HFFc6 (cell line): Measurements from ENCODE around the gene GLIS1. TPM values are rescaled to one million over a fixed set of nuclear protein-coding genes. Genes with fewer than 3 reads are reported as not detected.

Source experiments
- DNase-seq: peaks from one replicate; pipeline ENCODE4 v3.0.0-alpha.2; 2018
- H3K27ac Mint-ChIP-seq: 2 replicates; pipeline ENCODE4 v1.8.0; 2020; ENCODE audit warnings: mild to moderate bottlenecking, mixed read lengths
- H3K27me3 Mint-ChIP-seq: 2 replicates; pipeline ENCODE4 v1.8.0; 2021; ENCODE audit warnings: mild to moderate bottlenecking, moderate library complexity, mixed read lengths; ENCODE audit not compliant: insufficient read depth
- H3K36me3 Mint-ChIP-seq: 2 replicates; pipeline ENCODE4 v1.8.0; 2021; ENCODE audit warnings: low read depth, mixed read lengths
- H3K4me1 Mint-ChIP-seq: 2 replicates; pipeline ENCODE4 v1.8.0; 2020; ENCODE audit warnings: low read depth, mixed read lengths
- H3K4me3 Mint-ChIP-seq: 2 replicates; pipeline ENCODE4 v1.8.0; 2020; ENCODE audit warnings: mild to moderate bottlenecking, moderate library complexity, mixed read lengths
- H3K9me3 Mint-ChIP-seq: 2 replicates; pipeline ENCODE4 v1.8.0; 2020; ENCODE audit warnings: mild to moderate bottlenecking, mixed read lengths
- total RNA-seq, 6 experiments: library from RNA; stranded (reverse); fragmentation: NEBNext Ultra II Directional; extraction: Animal tissue kit (Norgen Biotek cat#: 25700); gene quantifications; 2 replicates in 1 of 6; 3 replicates in 5 of 6; pipeline ENCODE4 v1.2.3, GENCODE V29; 2021
- TF ChIP-seq, protein P1 (sequence below): fragments of 200-600 bp; sonication (generic); IDR thresholded peaks from 2 replicates; pipeline ENCODE4 v1.5.0; 2021; ENCODE audit warnings: antibody characterized with exemption, mild to moderate bottlenecking

GLIS1 gene
- total RNA-seq, 6 experiments from 2014 or later, result 1.1 to 1.9 (median 1.2) TPM

GRCh38 chr1:53532912-53533311 lies 206.1 kb downstream of the GLIS1 start:
- H3K36me3 Mint-ChIP-seq, result no peaks in the 10 kb centered on the region
- H3K27me3 Mint-ChIP-seq, result peaks cover 20% of the 10 kb centered on the region
- peaks cover 27% of the 10 kb centered on the region for H3K4me1 Mint-ChIP-seq
- TF ChIP-seq, protein P1, sequence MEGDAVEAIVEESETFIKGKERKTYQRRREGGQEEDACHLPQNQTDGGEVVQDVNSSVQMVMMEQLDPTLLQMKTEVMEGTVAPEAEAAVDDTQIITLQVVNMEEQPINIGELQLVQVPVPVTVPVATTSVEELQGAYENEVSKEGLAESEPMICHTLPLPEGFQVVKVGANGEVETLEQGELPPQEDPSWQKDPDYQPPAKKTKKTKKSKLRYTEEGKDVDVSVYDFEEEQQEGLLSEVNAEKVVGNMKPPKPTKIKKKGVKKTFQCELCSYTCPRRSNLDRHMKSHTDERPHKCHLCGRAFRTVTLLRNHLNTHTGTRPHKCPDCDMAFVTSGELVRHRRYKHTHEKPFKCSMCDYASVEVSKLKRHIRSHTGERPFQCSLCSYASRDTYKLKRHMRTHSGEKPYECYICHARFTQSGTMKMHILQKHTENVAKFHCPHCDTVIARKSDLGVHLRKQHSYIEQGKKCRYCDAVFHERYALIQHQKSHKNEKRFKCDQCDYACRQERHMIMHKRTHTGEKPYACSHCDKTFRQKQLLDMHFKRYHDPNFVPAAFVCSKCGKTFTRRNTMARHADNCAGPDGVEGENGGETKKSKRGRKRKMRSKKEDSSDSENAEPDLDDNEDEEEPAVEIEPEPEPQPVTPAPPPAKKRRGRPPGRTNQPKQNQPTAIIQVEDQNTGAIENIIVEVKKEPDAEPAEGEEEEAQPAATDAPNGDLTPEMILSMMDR, result no peak
- no peak overlapping the region for H3K27ac Mint-ChIP-seq
- H3K4me3 Mint-ChIP-seq, result no peak overlapping the region
- no peaks in the 10 kb centered on the region for H3K9me3 Mint-ChIP-seq
- no peak for DNase-seq

GRCh38 chr1:53532377-53532776 lies 206.6 kb downstream of the GLIS1 start:
- Mint-ChIP-seq H3K27me3 (peaks cover 21% of the 10 kb centered on the region), H3K4me1 (peaks cover 22% of the 10 kb centered on the region), H3K36me3 (no peaks in the 10 kb centered on the region), H3K4me3 (no peak overlapping the region), H3K27ac (no peak overlapping the region), H3K9me3 (no peaks in the 10 kb centered on the region)
- TF ChIP-seq, protein P1, result no peak
- DNase-seq, result no peak

DNA sequence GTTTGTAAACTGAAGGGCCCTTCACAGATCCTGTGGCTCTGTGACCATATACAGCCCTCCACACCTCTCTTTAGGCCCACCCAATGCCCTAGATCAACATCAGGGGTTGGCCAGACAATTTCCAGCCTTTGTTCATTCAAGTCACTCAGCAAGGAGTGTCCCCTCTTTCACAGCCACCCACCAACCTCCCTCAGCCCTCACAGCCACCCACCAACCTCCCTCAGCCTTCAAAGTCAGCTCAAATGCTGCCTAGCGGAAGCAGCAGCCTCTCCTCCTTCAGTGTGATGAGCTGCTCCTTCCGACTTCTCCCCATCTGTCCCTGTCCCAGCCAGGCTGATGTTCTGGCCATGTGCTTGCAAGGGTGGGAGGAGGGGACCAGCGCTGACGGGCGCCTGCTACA lies 208.4 kb downstream of the GLIS1 start:
- no peak for DNase-seq
- Mint-ChIP-seq H3K36me3 (no peaks in the 10 kb centered on the region), H3K27me3 (peaks cover 28% of the 10 kb centered on the region), H3K9me3 (no peaks in the 10 kb centered on the region), H3K4me1 (peaks cover 24% of the 10 kb centered on the region), H3K27ac (no peak overlapping the region), H3K4me3 (no peak overlapping the region)
- TF ChIP-seq, protein P1, result no peak

DNA sequence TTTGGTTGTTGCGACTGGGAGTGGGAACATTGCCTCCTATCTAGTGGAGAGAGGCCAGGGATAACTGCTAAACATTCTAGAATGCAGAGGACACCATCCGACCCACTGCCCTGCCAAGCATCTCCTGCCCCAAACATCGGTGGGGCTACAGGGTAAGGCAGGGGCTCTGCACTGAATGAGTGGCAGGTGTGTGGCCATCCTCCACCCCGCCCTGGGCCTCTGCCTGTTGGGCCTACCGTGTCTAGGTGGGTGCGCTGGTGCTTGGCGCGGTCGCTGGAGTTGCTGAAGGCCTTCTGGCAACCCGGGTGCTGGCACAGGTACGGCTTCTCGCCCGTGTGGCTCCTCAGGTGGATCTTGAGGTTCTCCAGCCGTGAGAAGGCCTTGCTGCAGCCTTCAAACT lies 209.4 kb downstream of the GLIS1 start:
- Mint-ChIP-seq H3K4me3 (no peak overlapping the region), H3K9me3 (no peaks in the 10 kb centered on the region), H3K27ac (no peak overlapping the region), H3K36me3 (no peaks in the 10 kb centered on the region), H3K4me1 (peaks cover 22% of the 10 kb centered on the region), H3K27me3 (peaks cover 28% of the 10 kb centered on the region)
- TF ChIP-seq, protein P1, result no peak
- no peak for DNase-seq

- Mint-ChIP-seq H3K4me1 (peaks cover 17% of the 10 kb centered on the region), H3K9me3 (no peaks in the 10 kb centered on the region), H3K36me3 (no peaks in the 10 kb centered on the region), H3K27me3 (peaks cover 29% of the 10 kb centered on the region), H3K4me3 (no peak overlapping the region), H3K27ac (no peak overlapping the region)
- DNase-seq, result no peak
- TF ChIP-seq, protein P1, result no peak
Observed at GRCh38 chr1:53527368-53527767, 211.6 kb downstream of the GLIS1 start.
